Mesothelial cell of epicardium (in vitro differentiated cells): Measurements from ENCODE around the gene CD300LG. TPM values are rescaled to one million over a fixed set of nuclear protein-coding genes. Genes with fewer than 3 reads are reported as not detected.

Experiments used
- DNase-seq, 2 experiments: peaks; one replicate each; pipeline ENCODE4 v3.0.0; 2021; ENCODE audit warnings: low spot score in 2 of 2; ENCODE audit not compliant: unreplicated experiment in 2 of 2
- H3K27ac Mint-ChIP-seq: 2 replicates; pipeline ENCODE4 v1.8.0; 2021; ENCODE audit warnings: mixed read lengths
- H3K27me3 Mint-ChIP-seq: 2 replicates; pipeline ENCODE4 v1.8.0; 2021; ENCODE audit warnings: low read depth, mixed read lengths
- H3K36me3 Mint-ChIP-seq: 2 replicates; pipeline ENCODE4 v1.8.0; 2021; ENCODE audit warnings: mixed read lengths
- H3K4me1 Mint-ChIP-seq: 2 replicates; pipeline ENCODE4 v1.8.0; 2021; ENCODE audit warnings: mixed read lengths
- H3K4me3 Mint-ChIP-seq: 2 replicates; pipeline ENCODE4 v1.8.0; 2021; ENCODE audit warnings: mild to moderate bottlenecking, moderate library complexity, mixed read lengths
- H3K9me3 Mint-ChIP-seq: 2 replicates; pipeline ENCODE4 v1.8.0; 2021; ENCODE audit warnings: mixed read lengths
- total RNA-seq: library from RNA; stranded (reverse); gene quantifications from 3 replicates; pipeline ENCODE4 v1.2.1, GENCODE V29; 2021
- TF ChIP-seq, protein P1 (sequence below): fragments of 200-600 bp; sonication (generic); IDR thresholded peaks from one replicate; pipeline ENCODE4 v1.5.0; 2021; ENCODE audit warnings: antibody characterized with exemption; ENCODE audit not compliant: unreplicated experiment

The CD300LG gene
- total RNA-seq, 1 donor from 2014 or later: not detected

DNA sequence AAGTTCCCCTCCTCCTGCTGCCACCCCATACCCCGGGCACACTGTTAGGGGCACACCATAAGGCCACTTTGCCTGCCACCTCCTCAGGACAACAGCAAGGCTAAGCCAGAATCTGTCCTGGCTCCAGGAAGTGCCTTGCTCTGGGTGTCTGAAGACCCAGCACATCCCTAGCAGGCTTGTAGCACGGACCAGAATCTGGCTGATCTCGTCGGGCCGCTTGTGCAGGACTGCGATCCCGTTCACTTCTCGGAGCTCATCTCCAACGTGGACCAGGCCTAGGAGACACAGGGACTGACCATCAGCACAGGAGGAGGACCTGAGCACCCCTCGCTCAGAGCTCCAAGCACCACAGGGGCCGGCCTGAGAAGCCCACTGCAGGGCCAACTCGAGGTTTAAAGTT lies 21.4 kb upstream of the CD300LG start:
- H3K4me1 Mint-ChIP-seq: no peaks in the 10 kb centered on the region
- DNase-seq: no peak
- H3K36me3 Mint-ChIP-seq: peaks cover 39% of the 10 kb centered on the region
- TF ChIP-seq, protein P1, sequence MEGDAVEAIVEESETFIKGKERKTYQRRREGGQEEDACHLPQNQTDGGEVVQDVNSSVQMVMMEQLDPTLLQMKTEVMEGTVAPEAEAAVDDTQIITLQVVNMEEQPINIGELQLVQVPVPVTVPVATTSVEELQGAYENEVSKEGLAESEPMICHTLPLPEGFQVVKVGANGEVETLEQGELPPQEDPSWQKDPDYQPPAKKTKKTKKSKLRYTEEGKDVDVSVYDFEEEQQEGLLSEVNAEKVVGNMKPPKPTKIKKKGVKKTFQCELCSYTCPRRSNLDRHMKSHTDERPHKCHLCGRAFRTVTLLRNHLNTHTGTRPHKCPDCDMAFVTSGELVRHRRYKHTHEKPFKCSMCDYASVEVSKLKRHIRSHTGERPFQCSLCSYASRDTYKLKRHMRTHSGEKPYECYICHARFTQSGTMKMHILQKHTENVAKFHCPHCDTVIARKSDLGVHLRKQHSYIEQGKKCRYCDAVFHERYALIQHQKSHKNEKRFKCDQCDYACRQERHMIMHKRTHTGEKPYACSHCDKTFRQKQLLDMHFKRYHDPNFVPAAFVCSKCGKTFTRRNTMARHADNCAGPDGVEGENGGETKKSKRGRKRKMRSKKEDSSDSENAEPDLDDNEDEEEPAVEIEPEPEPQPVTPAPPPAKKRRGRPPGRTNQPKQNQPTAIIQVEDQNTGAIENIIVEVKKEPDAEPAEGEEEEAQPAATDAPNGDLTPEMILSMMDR: no peak
- no peak overlapping the region for H3K4me3 Mint-ChIP-seq
- H3K27ac Mint-ChIP-seq: no peak overlapping the region
- H3K27me3 Mint-ChIP-seq: no peaks in the 10 kb centered on the region
- no peaks in the 10 kb centered on the region for H3K9me3 Mint-ChIP-seq

DNA sequence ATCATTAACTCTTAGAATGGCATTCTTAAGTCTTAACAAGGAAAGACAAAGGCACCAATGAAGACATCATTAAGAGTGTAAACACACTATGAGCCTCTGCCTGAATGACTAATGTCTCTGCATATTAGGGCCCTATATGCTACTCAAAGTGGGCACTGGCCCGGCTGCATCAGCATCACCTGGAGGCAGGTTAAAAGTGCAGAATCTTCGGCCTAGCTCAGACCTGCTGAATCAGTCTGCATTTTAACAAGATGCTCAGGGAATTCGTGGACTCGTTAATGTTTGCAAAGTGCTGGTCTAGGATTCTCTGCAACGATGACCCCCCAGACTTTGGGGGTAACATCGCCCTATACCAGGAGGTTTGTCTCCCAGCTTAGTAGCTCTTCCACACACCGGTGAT lies 20.8 kb upstream of the CD300LG start:
- Mint-ChIP-seq H3K4me3 (no peak overlapping the region), H3K36me3 (peaks cover 41% of the 10 kb centered on the region), H3K9me3 (no peaks in the 10 kb centered on the region), H3K27me3 (peaks cover 3% of the 10 kb centered on the region), H3K4me1 (peaks cover under 1% of the 10 kb centered on the region), H3K27ac (no peak overlapping the region)
- no peak for DNase-seq
- TF ChIP-seq, protein P1: no peak

DNA sequence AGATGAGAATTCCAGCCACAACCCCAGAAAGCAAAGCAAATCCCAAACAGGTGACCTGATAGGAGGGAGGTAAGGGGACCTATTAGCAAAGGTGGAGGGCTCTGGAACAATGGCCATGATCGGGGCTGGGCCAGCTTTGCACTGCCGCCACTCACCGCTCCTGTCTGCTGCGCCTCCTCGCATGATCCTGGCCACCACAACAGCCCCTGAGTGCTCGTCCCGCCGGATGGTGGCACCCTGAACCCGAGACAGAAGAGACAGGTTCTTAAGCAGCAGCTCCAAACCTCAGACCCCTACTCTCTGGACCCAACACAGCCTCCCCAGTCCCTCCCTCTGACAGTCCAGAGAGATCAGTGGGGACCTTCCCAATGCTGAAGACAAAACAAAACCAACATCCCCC lies 19.4 kb upstream of the CD300LG start:
- H3K4me1 Mint-ChIP-seq: peaks cover 11% of the 10 kb centered on the region
- DNase-seq: no peak
- H3K36me3 Mint-ChIP-seq: peaks cover 37% of the 10 kb centered on the region
- peaks cover 3% of the 10 kb centered on the region for H3K27me3 Mint-ChIP-seq
- no peak overlapping the region for H3K4me3 Mint-ChIP-seq
- TF ChIP-seq, protein P1: no peak
- no peaks in the 10 kb centered on the region for H3K9me3 Mint-ChIP-seq
- H3K27ac Mint-ChIP-seq: no peak overlapping the region

DNA sequence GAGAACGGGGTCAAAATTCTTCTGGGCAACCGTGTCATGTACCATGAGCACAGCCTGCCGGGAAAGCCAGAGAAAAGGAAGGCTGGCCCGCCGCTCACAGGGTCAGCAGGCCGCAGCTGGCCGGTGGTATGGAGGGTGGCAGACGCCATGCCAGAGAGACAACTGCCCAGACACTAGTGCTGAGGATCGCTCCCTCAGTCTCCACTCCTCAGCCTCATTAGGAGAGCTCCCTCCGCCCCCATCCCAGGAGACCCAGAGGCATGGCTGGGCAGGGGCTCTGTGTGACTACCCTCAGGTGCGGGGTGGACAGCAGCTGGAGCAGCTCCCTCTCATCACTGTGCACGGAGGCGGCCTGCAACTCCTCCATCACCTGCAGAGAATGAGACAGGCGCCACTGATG lies 17.2 kb upstream of the CD300LG start:
- H3K27me3 Mint-ChIP-seq: peaks cover 6% of the 10 kb centered on the region

DNA sequence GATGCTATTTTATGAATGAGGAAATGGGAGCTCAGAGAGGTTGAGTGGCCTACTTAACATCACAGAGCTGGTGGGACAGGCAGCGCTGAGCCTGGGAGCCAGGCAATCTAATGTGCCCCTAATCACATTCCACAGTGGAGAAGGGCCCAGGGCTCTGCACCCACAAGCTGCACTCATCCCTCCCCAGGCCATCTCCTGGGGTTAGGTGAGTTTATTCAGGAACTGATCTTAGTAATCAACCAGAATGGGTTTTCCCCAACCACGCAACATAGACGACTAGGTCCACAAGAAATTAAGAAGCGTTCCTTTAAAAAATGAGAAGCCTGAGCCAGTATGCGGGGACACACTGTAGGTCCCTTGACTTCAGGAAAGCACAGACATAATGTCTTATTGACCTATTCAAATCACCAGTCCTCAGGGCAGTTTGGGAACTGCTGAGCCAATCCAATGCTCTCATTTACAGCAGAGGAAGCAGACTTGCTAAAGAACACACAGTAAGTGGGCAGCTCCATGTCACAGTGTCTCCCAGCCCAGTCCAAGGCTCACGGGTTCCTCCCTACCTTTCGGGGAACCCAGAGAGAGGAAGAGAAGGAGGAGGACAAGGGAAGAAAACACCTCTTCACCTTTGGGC lies 16.4 kb upstream of the CD300LG start:
- Mint-ChIP-seq H3K36me3 (peaks cover 26% of the 10 kb centered on the region), H3K4me1 (peaks cover 19% of the 10 kb centered on the region), H3K27me3 (peaks cover 6% of the 10 kb centered on the region), H3K4me3 (peak overlapping the region; percentile 77), H3K9me3 (peaks cover 6% of the 10 kb centered on the region), H3K27ac (no peak overlapping the region)
- TF ChIP-seq, protein P1: no peak
- DNase-seq: no peak

More for the DNA sequence above, 17.2 kb upstream of the CD300LG start:
- TF ChIP-seq, protein P1: no peak
- DNase-seq: no peak
- Mint-ChIP-seq H3K4me3 (no peak overlapping the region), H3K27ac (no peak overlapping the region), H3K36me3 (peaks cover 28% of the 10 kb centered on the region), H3K4me1 (peaks cover 19% of the 10 kb centered on the region), H3K9me3 (peaks cover 6% of the 10 kb centered on the region)
